ENCODE measurements around the gene KRTAP6-2. TPM values are rescaled to one million over a fixed set of nuclear protein-coding genes. Genes with fewer than 3 reads are reported as not detected.

KRTAP6-2 gene
- total RNA-seq, 1 donor from 2014 or later = not detected

- peaks cover 8% of the 10 kb centered on the region for H3K4me1 Mint-ChIP-seq
Observed at GRCh38 chr21:30579346-30579745, 19.4 kb downstream of the KRTAP6-2 start.

GRCh38 chr21:30577766-30578165 lies 20.9 kb downstream of the KRTAP6-2 start:
- no peak overlapping the region for H3K4me2 ChIP-seq
- H3K36me3 ChIP-seq = no peaks in the 10 kb centered on the region
- TF ChIP-seq CTCF (IDR thresholded peaks at IDR 0.05) = no peak
- TF ChIP-seq EZH2 (IDR thresholded peaks at IDR 0.05) = no peak
- no peak for TF ChIP-seq EZH2phosphoT487 (IDR thresholded peaks at IDR 0.05)
- no peak overlapping the region for H3K4me3 ChIP-seq
- Mint-ChIP-seq H3K9me3 (no peaks in the 10 kb centered on the region), H3K36me3 (no peaks in the 10 kb centered on the region), H3K27ac (no peak overlapping the region), H3K4me3 (no peak overlapping the region), H3K27me3 (ENCODE audit: insufficient read depth, low read depth) (no peaks in the 10 kb centered on the region), H3K4me1 (peaks cover under 1% of the 10 kb centered on the region)
- H3K9ac ChIP-seq = no peak overlapping the region
- no peaks in the 10 kb centered on the region for H4K20me1 ChIP-seq (ENCODE audit: low read depth)
- DNase-seq (ENCODE audit: low spot score) = no peak
- no peaks in the 10 kb centered on the region for H3K9me3 ChIP-seq (ENCODE audit: low read depth)
- H3K4me1 ChIP-seq = peaks cover 10% of the 10 kb centered on the region
- no peaks in the 10 kb centered on the region for H3K79me2 ChIP-seq (ENCODE audit: low read depth)
- no peak overlapping the region for H3K27ac ChIP-seq
- no peaks in the 10 kb centered on the region for H3K27me3 ChIP-seq
- no peaks in the 10 kb centered on the region for H3F3A ChIP-seq (ENCODE audit: low read depth)
- no peak overlapping the region for H2AFZ ChIP-seq (replicated peaks)

More at GRCh38 chr21:30579346-30579745, 19.4 kb downstream of the KRTAP6-2 start:
- peak overlapping the region; percentile 76 for H3K27ac ChIP-seq
- no peak overlapping the region for H3K4me2 ChIP-seq
- Mint-ChIP-seq H3K9me3 (no peaks in the 10 kb centered on the region), H3K4me3 (no peak overlapping the region), H3K36me3 (no peaks in the 10 kb centered on the region), H3K27ac (no peak overlapping the region), H3K27me3 (ENCODE audit: insufficient read depth, low read depth) (no peaks in the 10 kb centered on the region)
- no peak overlapping the region for H3K4me3 ChIP-seq
- peak; percentile 33 for DNase-seq (ENCODE audit: low spot score)
- H3K4me1 ChIP-seq = peaks cover 14% of the 10 kb centered on the region
- no peaks in the 10 kb centered on the region for H3K79me2 ChIP-seq (ENCODE audit: low read depth)
- no peak overlapping the region for H2AFZ ChIP-seq (replicated peaks)
- no peaks in the 10 kb centered on the region for H3F3A ChIP-seq (ENCODE audit: low read depth)
- H3K36me3 ChIP-seq = no peaks in the 10 kb centered on the region
- no peak overlapping the region for H3K9ac ChIP-seq
- peaks cover 7% of the 10 kb centered on the region for H3K9me3 ChIP-seq (ENCODE audit: low read depth)
- no peaks in the 10 kb centered on the region for H4K20me1 ChIP-seq (ENCODE audit: low read depth)
- TF ChIP-seq EZH2phosphoT487 (IDR thresholded peaks at IDR 0.05) (no peak), EZH2 (IDR thresholded peaks at IDR 0.05) (no peak)
- H3K27me3 ChIP-seq = no peaks in the 10 kb centered on the region

GRCh38 chr21:30567617-30568016 lies 31.1 kb downstream of the KRTAP6-2 start:
- no peak overlapping the region for H3K4me2 ChIP-seq
- no peaks in the 10 kb centered on the region for H3K27me3 ChIP-seq
- Mint-ChIP-seq H3K27ac (no peak overlapping the region), H3K4me1 (no peaks in the 10 kb centered on the region), H3K9me3 (no peaks in the 10 kb centered on the region), H3K36me3 (no peaks in the 10 kb centered on the region), H3K4me3 (no peak overlapping the region), H3K27me3 (ENCODE audit: insufficient read depth, low read depth) (no peaks in the 10 kb centered on the region)
- no peak overlapping the region for H3K9ac ChIP-seq
- peaks cover 5% of the 10 kb centered on the region for H3F3A ChIP-seq (ENCODE audit: low read depth)
- no peaks in the 10 kb centered on the region for H4K20me1 ChIP-seq (ENCODE audit: low read depth)
- no peaks in the 10 kb centered on the region for H3K36me3 ChIP-seq
- no peak for TF ChIP-seq EZH2 (IDR thresholded peaks at IDR 0.05)
- no peak for TF ChIP-seq EZH2phosphoT487 (IDR thresholded peaks at IDR 0.05)
- no peak for TF ChIP-seq CTCF (IDR thresholded peaks at IDR 0.05)
- H3K4me1 ChIP-seq = no peaks in the 10 kb centered on the region
- H3K27ac ChIP-seq = no peak overlapping the region
- H3K9me3 ChIP-seq (ENCODE audit: low read depth) = no peaks in the 10 kb centered on the region
- H3K79me2 ChIP-seq (ENCODE audit: low read depth) = no peaks in the 10 kb centered on the region
- DNase-seq (ENCODE audit: low spot score) = no peak
- no peak overlapping the region for H2AFZ ChIP-seq (replicated peaks)
- no peak overlapping the region for H3K4me3 ChIP-seq

- no peak for DNase-seq (ENCODE audit: low spot score)
- H4K20me1 ChIP-seq (ENCODE audit: low read depth) = no peaks in the 10 kb centered on the region
- no peaks in the 10 kb centered on the region for H3K4me1 ChIP-seq
- H3K27me3 ChIP-seq = no peaks in the 10 kb centered on the region
- Mint-ChIP-seq H3K9me3 (no peaks in the 10 kb centered on the region), H3K4me1 (no peaks in the 10 kb centered on the region), H3K4me3 (no peak overlapping the region), H3K27ac (no peak overlapping the region), H3K36me3 (no peaks in the 10 kb centered on the region), H3K27me3 (ENCODE audit: insufficient read depth, low read depth) (peaks cover 2% of the 10 kb centered on the region)
- H3K9ac ChIP-seq = no peak overlapping the region
- no peak for TF ChIP-seq EZH2phosphoT487 (IDR thresholded peaks at IDR 0.05)
- no peak for TF ChIP-seq CTCF (IDR thresholded peaks at IDR 0.05)
- TF ChIP-seq EZH2 (IDR thresholded peaks at IDR 0.05) = no peak
- no peaks in the 10 kb centered on the region for H3F3A ChIP-seq (ENCODE audit: low read depth)
- peaks cover 7% of the 10 kb centered on the region for H3K9me3 ChIP-seq (ENCODE audit: low read depth)
- no peaks in the 10 kb centered on the region for H3K36me3 ChIP-seq
- H3K4me2 ChIP-seq = no peak overlapping the region
- no peak overlapping the region for H3K4me3 ChIP-seq
- no peak overlapping the region for H2AFZ ChIP-seq (replicated peaks)
- no peaks in the 10 kb centered on the region for H3K79me2 ChIP-seq (ENCODE audit: low read depth)
- H3K27ac ChIP-seq = no peak overlapping the region
Observed at GRCh38 chr21:30563630-30564029, 35.1 kb downstream of the KRTAP6-2 start.
